Lung (tissue), 12 donors: ENCODE results near the gene EGFLAM. TPM values are rescaled to one million over a fixed set of nuclear protein-coding genes. Genes with fewer than 3 reads are reported as not detected.
A peak's percentile ranks its signal among the peaks of the same experiment; 100 is the strongest.

Experiments
- ATAC-seq: fragments of 200-7000 bp; cut with Tn5 transposase; one replicate; pipeline ENCODE4 v1.9.1; 2020; ENCODE audit warnings: moderate number of reproducible peaks; ENCODE audit not compliant: insufficient read depth, low FRiP score
- DNase-seq, 3 donors: peaks; one replicate each; pipeline ENCODE4 v3.0.0-alpha.2; 2013 to 2017
- H3K27ac ChIP-seq, 2 donors: one replicate each; pipeline ENCODE4 v1.5.1; 2013; ENCODE audit warnings: mild to moderate bottlenecking in 2 of 2, moderate library complexity in 2 of 2, control low read depth in 1 of 2, inconsistent platforms in 1 of 2, low read depth in 1 of 2, low read length in 1 of 2
- H3K27me3 ChIP-seq, 3 donors: one replicate each; pipeline ENCODE4 v1.5.1; 2013; ENCODE audit warnings: low read length in 2 of 3; ENCODE audit not compliant: control insufficient read depth in 3 of 3, insufficient read depth in 3 of 3
- H3K36me3 ChIP-seq, 4 donors: one replicate each; pipeline ENCODE4 v1.5.1; 2013; ENCODE audit warnings: low read length in 4 of 4, mild to moderate bottlenecking in 1 of 4, moderate library complexity in 1 of 4; ENCODE audit not compliant: control insufficient read depth in 4 of 4, insufficient read depth in 4 of 4
- H3K4me1 ChIP-seq, 5 donors: one replicate each; pipeline ENCODE4 v1.5.1; 2013; ENCODE audit warnings: low read length in 5 of 5, mild to moderate bottlenecking in 2 of 5, moderate library complexity in 1 of 5; ENCODE audit not compliant: control insufficient read depth in 5 of 5, insufficient read depth in 5 of 5
- H3K4me3 ChIP-seq: one replicate; pipeline ENCODE4 v1.5.1; 2013; ENCODE audit warnings: mild to moderate bottlenecking, control low read depth, moderate library complexity
- H3K9ac ChIP-seq, 2 donors: one replicate each; pipeline ENCODE4 v1.5.1; 2013; ENCODE audit warnings: low read length in 2 of 2, control low read depth in 1 of 2; ENCODE audit not compliant: insufficient read depth in 1 of 2
- H3K9me3 ChIP-seq, 4 donors: one replicate each; pipeline ENCODE4 v1.5.1; 2013; ENCODE audit warnings: low read length in 3 of 4, mild to moderate bottlenecking in 1 of 4, moderate library complexity in 1 of 4; ENCODE audit not compliant: control insufficient read depth in 4 of 4, insufficient read depth in 3 of 4
- WGBS, 2 donors: extraction: QIAGEN DNeasy Blood & Tissue Kit; methylation state at CpG; one replicate each; pipeline ENCODE4 v1.1.7; 2013; 5-methylcytosine and 5-hydroxymethylcytosine counted together
- polyA plus RNA-seq, 2 donors: library from polyadenylated mRNA; stranded (reverse); fragments of 200-250 nt; gene quantifications; one replicate each; pipeline ENCODE4 v1.2.1, GENCODE V29; 2013
- total RNA-seq, 2 donors: library from RNA; depleted of rRNA in 1 of 2; stranded (reverse); fragments of >200 nt in 1 of 2; gene quantifications; one replicate each; pipeline ENCODE4 v1.2.1, GENCODE V29; 2014 to 2021
- TF ChIP-seq, protein P1 (sequence below): IDR thresholded peaks from 2 replicates; pipeline ENCODE4 v1.5.1; 2012; ENCODE audit warnings: mild to moderate bottlenecking; ENCODE audit errors: control extremely low read depth, extremely low read depth
- donor health status: control.
- donor health status: control.
- donor health status: Bipolar disorder and iron deficiency.
- donor health status: healthy.
- donor health status: DM: yes; HTN: yes; CAD: no.

Gene EGFLAM
- total and polyA plus RNA-seq, 4 donors = 0.41 to 7.6 (median 1.3) TPM

DNA sequence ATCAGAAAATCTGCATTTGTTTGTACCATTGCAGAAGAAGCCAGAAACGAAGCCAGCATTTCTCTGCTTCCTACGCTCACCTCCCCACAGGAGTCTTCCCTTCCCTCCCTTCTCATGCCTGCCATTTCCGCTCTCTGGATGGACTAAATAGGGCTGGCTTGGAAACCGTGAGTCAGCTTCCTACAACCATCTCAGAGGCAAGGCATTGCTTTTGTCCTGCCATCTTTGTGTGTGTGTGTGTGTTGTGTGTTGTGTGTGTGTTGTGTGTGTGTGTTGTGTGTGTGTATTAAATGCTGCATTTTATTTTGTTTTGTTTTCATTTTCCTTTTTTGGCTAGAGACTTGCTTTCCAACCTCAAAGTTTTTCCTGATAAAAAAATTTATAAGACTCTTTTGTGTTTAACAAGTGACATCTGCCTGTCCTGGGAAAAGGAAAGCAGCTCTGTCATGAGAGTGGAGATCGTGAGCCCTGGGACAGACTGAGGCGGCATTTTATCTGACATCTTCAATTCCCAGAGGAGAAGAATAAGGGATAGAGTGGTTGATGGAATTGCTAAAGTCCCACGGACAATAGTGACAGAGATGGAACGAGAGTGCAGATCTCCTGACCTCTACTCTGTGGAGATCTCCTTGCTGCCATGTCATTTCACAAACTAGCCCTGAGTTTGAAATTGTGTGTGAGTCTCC, 7.5 kb upstream of the EGFLAM start:
- DNase-seq (no peak), ATAC-seq (no peak)
- WGBS, 2 donors = 71 to 84% methylated on average over 8 of the region's 8 CpGs
- Histone ChIP-seq H3K27ac (no peak overlapping the region), H3K4me3 (no peak overlapping the region), H3K4me1 (no peaks in the 10 kb centered on the region), H3K36me3 (no peaks in the 10 kb centered on the region), H3K27me3 (peaks cover 0 to 5% (median 0%) of the 10 kb centered on the region in 3 donors), H3K9ac (no peak overlapping the region), H3K9me3 (peaks cover 0 to 2% (median 0%) of the 10 kb centered on the region in 4 donors)
- TF ChIP-seq, protein P1, sequence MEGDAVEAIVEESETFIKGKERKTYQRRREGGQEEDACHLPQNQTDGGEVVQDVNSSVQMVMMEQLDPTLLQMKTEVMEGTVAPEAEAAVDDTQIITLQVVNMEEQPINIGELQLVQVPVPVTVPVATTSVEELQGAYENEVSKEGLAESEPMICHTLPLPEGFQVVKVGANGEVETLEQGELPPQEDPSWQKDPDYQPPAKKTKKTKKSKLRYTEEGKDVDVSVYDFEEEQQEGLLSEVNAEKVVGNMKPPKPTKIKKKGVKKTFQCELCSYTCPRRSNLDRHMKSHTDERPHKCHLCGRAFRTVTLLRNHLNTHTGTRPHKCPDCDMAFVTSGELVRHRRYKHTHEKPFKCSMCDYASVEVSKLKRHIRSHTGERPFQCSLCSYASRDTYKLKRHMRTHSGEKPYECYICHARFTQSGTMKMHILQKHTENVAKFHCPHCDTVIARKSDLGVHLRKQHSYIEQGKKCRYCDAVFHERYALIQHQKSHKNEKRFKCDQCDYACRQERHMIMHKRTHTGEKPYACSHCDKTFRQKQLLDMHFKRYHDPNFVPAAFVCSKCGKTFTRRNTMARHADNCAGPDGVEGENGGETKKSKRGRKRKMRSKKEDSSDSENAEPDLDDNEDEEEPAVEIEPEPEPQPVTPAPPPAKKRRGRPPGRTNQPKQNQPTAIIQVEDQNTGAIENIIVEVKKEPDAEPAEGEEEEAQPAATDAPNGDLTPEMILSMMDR = no peak

DNA sequence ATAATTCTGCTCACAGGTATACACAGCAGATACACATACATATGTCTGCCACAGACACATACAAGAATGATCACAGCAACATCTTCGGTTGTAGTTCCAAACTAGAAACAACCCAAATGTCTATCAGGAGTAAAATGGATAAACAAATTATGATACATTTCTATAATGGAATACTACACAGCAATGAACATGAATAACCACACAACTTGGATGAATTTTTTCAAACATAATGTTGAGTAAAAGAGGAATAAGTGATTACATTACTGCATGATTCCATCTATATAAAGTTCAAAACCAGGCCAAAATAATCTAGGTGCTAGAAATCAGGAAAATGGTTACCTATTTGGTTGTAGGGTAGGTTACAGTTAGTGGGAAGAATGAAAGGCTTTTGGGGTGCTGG, 4.6 kb upstream of the EGFLAM start:
- H3K4me3 ChIP-seq = no peak overlapping the region
- 97 to 99% methylated on average over 1 of the region's 1 CpG for WGBS, 2 donors
- H3K9ac ChIP-seq = no peak overlapping the region
- peaks cover 0 to 14% (median 11%) of the 10 kb centered on the region in 5 donors for H3K4me1 ChIP-seq
- H3K36me3 ChIP-seq = no peaks in the 10 kb centered on the region
- TF ChIP-seq, protein P1 = no peak
- no peak for ATAC-seq
- peaks cover 0 to 5% (median 0%) of the 10 kb centered on the region in 4 donors for H3K9me3 ChIP-seq
- no peak for DNase-seq
- H3K27ac ChIP-seq = no peak overlapping the region
- H3K27me3 ChIP-seq = peaks cover 9 to 12% (median 11%) of the 10 kb centered on the region in 3 donors

DNA sequence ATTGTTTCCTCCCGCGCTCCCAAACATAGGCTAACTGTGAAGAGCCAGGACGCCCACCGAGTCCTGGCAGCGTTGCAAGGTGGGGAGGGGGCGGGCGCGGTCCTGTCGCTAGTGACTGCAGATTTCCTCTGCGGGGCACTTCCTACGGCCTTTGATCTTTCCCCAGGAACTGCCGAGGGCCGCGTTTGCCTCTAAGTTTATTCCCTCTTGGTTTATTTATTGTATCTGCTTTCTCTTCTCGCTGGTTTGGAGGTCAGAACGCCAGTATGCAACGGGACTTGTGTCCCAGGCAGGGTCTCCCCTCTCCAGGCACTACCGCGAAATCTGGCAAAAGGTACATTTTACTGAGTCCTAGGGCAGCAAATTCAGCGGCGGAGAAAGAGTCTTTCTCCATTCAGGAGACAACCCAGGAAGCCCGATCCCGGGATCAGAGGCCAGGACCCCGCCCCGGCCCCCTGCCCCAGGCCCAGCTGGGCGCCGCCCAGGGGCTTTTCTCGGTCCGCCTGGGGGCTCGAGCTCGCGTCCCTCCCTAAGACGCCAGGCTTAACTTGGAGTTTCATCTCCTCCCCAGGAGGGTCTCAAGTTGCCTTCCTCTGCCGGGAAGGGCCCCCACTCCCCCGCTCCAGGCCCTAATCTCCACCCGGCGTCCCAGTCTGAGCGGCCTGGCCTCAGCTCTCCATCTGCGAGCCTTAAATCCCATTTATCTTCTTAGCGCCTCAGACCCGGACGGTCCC, 884 bp upstream of the EGFLAM start:
- H3K27ac ChIP-seq = peak overlapping the region in 1 of 2 donors; percentile 29
- H3K4me3 ChIP-seq = no peak overlapping the region
- no peak overlapping the region for H3K9ac ChIP-seq
- no peaks in the 10 kb centered on the region for H3K36me3 ChIP-seq
- H3K27me3 ChIP-seq = peaks cover 11 to 32% (median 27%) of the 10 kb centered on the region in 3 donors
- 3 to 4% methylated on average over 42 of the region's 42 CpGs for WGBS, 2 donors
- TF ChIP-seq, protein P1 = no peak
- H3K9me3 ChIP-seq = peaks cover 0 to 5% (median 0%) of the 10 kb centered on the region in 4 donors
- peak in 2 of 3 donors; percentile 19 to 24 for DNase-seq
- no peak for ATAC-seq
- H3K4me1 ChIP-seq = peaks cover 0 to 14% (median 11%) of the 10 kb centered on the region in 5 donors
